H1 (cell line): ENCODE results near the gene IL12RB2. TPM values are rescaled to one million over a fixed set of nuclear protein-coding genes. Genes with fewer than 3 reads are reported as not detected.

Experiments
- ASH2L ChIP-seq: fragments of 200-600, 300-600 bp; sonication (generic); IDR thresholded peaks from one replicate; pipeline ENCODE4 v1.7.1; 2017; ENCODE audit warnings: low read length
- ATF2 ChIP-seq: IDR thresholded peaks from 2 replicates; pipeline ENCODE4 v1.6.1; 2012; ENCODE audit warnings: low read length, inconsistent platforms
- JUND ChIP-seq: IDR thresholded peaks from 2 replicates; pipeline ENCODE4 v1.6.1; 2011; ENCODE audit warnings: mild to moderate bottlenecking, improper control_type of control experiment, low read length
- POLR2A ChIP-seq, 2 experiments: IDR thresholded peaks; 1 replicate in 1 of 2; 2 replicates in 1 of 2; pipeline ENCODE4 v1.6.1; 2011; ENCODE audit warnings: low read depth in 2 of 2, low read length in 2 of 2, mild to moderate bottlenecking in 2 of 2; ENCODE audit errors: control extremely low read depth in 1 of 2
- POU5F1 ChIP-seq: IDR thresholded peaks from 2 replicates; pipeline ENCODE4 v1.6.1; 2011; ENCODE audit warnings: low read depth, mild to moderate bottlenecking, low read length, moderate library complexity
- SIN3A ChIP-seq, 2 experiments: IDR thresholded peaks in 1 of 2; conservative IDR thresholded peaks in 1 of 2; 2 replicates each; pipeline ENCODE4 v1.6.1; 2011 to 2012; ENCODE audit warnings: low read length in 2 of 2, improper control_type of control experiment in 1 of 2, low read depth in 1 of 2, mild to moderate bottlenecking in 1 of 2
- TEAD4 ChIP-seq: IDR thresholded peaks from 2 replicates; pipeline ENCODE4 v1.6.1; 2012; ENCODE audit warnings: low read depth, low read length, inconsistent platforms, mixed read lengths
- polyA plus RNA-seq, 7 experiments: library from polyadenylated mRNA; depleted of rRNA in 3 of 7; stranded (reverse) in 5 of 7; unstranded in 2 of 7; fragments of >200 nt in 5 of 7; fragments of 200-250 nt in 2 of 7; gene quantifications; 1 replicate in 5 of 7; 2 replicates in 1 of 7; 4 replicates in 1 of 7; pipeline versions ENCODE4 v1.2.1 to v1.2.3, GENCODE V29; 2011 to 2013; ENCODE audit warnings: missing spikeins in 2 of 7, mixed read lengths in 2 of 7
- total RNA-seq: library from RNA; stranded (reverse); fragmentation: NEBNext Ultra II Directional; extraction: Animal tissue kit (Norgen Biotek cat#: 25700); gene quantifications from 2 replicates; pipeline ENCODE4 v1.2.1, GENCODE V29; 2021

IL12RB2 gene
- total and polyA plus RNA-seq, 2 of the 8 experiments (the other 6 are each of a cell fraction or from before 2014, with no cell fraction given): 1.4 TPM

GRCh38 chr1:67399199-67399993 lies 91.7 kb downstream of the IL12RB2 start (continued):
- TF ChIP-seq ATF2 (no peak), POU5F1 (0 out of 2 replicates have a peak, but pooled peaks have one; percentile 16), JUND (no peak), POLR2A (IDR thresholded peaks at IDR 0.05; ENCODE audit: control extremely low read depth in 1 of 2, low read depth in 2 of 2, low read length in 2 of 2) (0 out of 3 replicates have a peak, but pooled peaks of 1 of the 2 experiments have one; percentile 27), ASH2L (no peak), SIN3A (conservative IDR thresholded peaks at IDR 0.05 in 1 of 2, IDR thresholded peaks at IDR 0.05 in 1 of 2; ENCODE audit: low read depth in 1 of 2, low read length in 2 of 2) (no peak), TEAD4 (no peak)
